Tracheal epithelial cell (primary cell): ENCODE measurements around the gene ATP6AP1. TPM values are rescaled to one million over a fixed set of nuclear protein-coding genes. Genes with fewer than 3 reads are reported as not detected.

Experiments
- total RNA-seq: library from RNA; depleted of rRNA; stranded (reverse); fragments of >200 nt; gene quantifications from 2 replicates; pipeline ENCODE4 v1.2.1, GENCODE V29; 2014

The ATP6AP1 gene
- total RNA-seq: 69.6 and 81.0 TPM in 2 replicates

GRCh38 chrX:154428176-154429171 is at the start of gene ATP6AP1:
Gene ATP6AP1, plus strand, starts transcription at chrX:154428677. Its CDS starts 16 bp downstream, at chrX:154428693.

GRCh38 chrX:154378799-154379568 is 49.5 kb upstream of the ATP6AP1 start, which contains the start of gene EMD:
Gene EMD, plus strand, starts transcription at chrX:154379295. Its CDS starts 190 bp downstream, at chrX:154379485.

GRCh38 chrX:154397888-154398667 is 30.4 kb upstream of the ATP6AP1 start, which contains the start of gene RPL10:
Gene RPL10, plus strand, starts transcription at chrX:154398377. Its CDS starts 143 bp downstream, at chrX:154398520.

GRCh38 chrX:154409222-154409871 is 19.1 kb upstream of the ATP6AP1 start, which contains the start of gene DNASE1L1:
Gene DNASE1L1, minus strand, starts transcription at chrX:154409254. Its CDS starts 3,686 bp downstream, at chrX:154405568.

GRCh38 chrX:154436983-154437752 is 8.7 kb downstream of the ATP6AP1 start, which contains the start of gene GDI1:
Gene GDI1, plus strand, starts transcription at chrX:154437154. Its CDS starts 101 bp downstream, at chrX:154437255.

GRCh38 chrX:154443992-154444754 is 15.7 kb downstream of the ATP6AP1 start, which contains the start of gene FAM50A:
Gene FAM50A, plus strand, starts transcription at chrX:154444141. Its CDS starts 95 bp downstream, at chrX:154444236.

GRCh38 chrX:154458116-154458953 is 29.9 kb downstream of the ATP6AP1 start, which contains the start of gene PLXNA3:
Gene PLXNA3, plus strand, starts transcription at chrX:154458281. Its CDS starts 1,903 bp downstream, at chrX:154460184.

GRCh38 chrX:154478728-154479622 is 50.5 kb downstream of the ATP6AP1 start, which contains the start of gene LAGE3:
Gene LAGE3, minus strand, starts transcription at chrX:154479281. Its CDS starts 366 bp downstream, at chrX:154478915.

Other genes with a start within 250 kb of the ATP6AP1 start
- not detected in 2 replicates for gene OPN1MW, start 246.1 kb upstream of the ATP6AP1 start, total RNA-seq
- not detected in 2 replicates for gene OPN1MW2, start 208.9 kb upstream of the ATP6AP1 start, total RNA-seq
- gene OPN1MW3, start 171.1 kb upstream of the ATP6AP1 start, total RNA-seq: not detected in 2 replicates
- gene TEX28, start 133.6 kb upstream of the ATP6AP1 start, total RNA-seq: not detected in 2 replicates
- not detected in 2 replicates for gene TKTL1, start 132.9 kb upstream of the ATP6AP1 start, total RNA-seq
- gene FLNA, start 54.0 kb upstream of the ATP6AP1 start, total RNA-seq: 796 and 1,439 TPM in 2 replicates
- 17.3 and 17.4 TPM in 2 replicates for gene EMD, start 49.4 kb upstream of the ATP6AP1 start, total RNA-seq
- gene RPL10, start 30.3 kb upstream of the ATP6AP1 start, total RNA-seq: 5,235 and 8,047 TPM in 2 replicates
- gene DNASE1L1, start 19.4 kb upstream of the ATP6AP1 start, total RNA-seq: 65.8 and 69.7 TPM in 2 replicates
- gene TAFAZZIN, start 17.1 kb upstream of the ATP6AP1 start, total RNA-seq: 23.7 and 27.0 TPM in 2 replicates
- gene GDI1, start 8.5 kb downstream of the ATP6AP1 start, total RNA-seq: 38.8 and 56.4 TPM in 2 replicates
- 44.1 and 60.5 TPM in 2 replicates for gene FAM50A, start 15.5 kb downstream of the ATP6AP1 start, total RNA-seq
- gene PLXNA3, start 29.6 kb downstream of the ATP6AP1 start, total RNA-seq: 11.3 TPM in 2 replicates
- 16.8 and 34.5 TPM in 2 replicates for gene LAGE3, start 50.6 kb downstream of the ATP6AP1 start, total RNA-seq
- 56.6 and 82.7 TPM in 2 replicates for gene UBL4A, start 57.9 kb downstream of the ATP6AP1 start, total RNA-seq
- 20.5 and 22.4 TPM in 2 replicates for gene SLC10A3, start 62.0 kb downstream of the ATP6AP1 start, total RNA-seq
- 31.1 and 36.1 TPM in 2 replicates for gene FAM3A, start 87.6 kb downstream of the ATP6AP1 start, total RNA-seq
- gene G6PD, start 118.2 kb downstream of the ATP6AP1 start, total RNA-seq: 23.9 and 49.9 TPM in 2 replicates
- 11.7 and 11.8 TPM in 2 replicates for gene IKBKG, start 118.9 kb downstream of the ATP6AP1 start, total RNA-seq
- gene CTAG1A, start 156.5 kb downstream of the ATP6AP1 start, total RNA-seq: not detected in 2 replicates
- not detected in 2 replicates for gene CTAG1B, start 190.6 kb downstream of the ATP6AP1 start, total RNA-seq
- not detected in 2 replicates for gene CTAG2, start 224.9 kb downstream of the ATP6AP1 start, total RNA-seq